ENCODE results near the gene EMP1. TPM values are rescaled to one million over a fixed set of nuclear protein-coding genes. Genes with fewer than 3 reads are reported as not detected.

Gene EMP1
- total RNA-seq, 2 experiments from 2014 or later = 7.3 to 8.6 TPM

Other genes with a start within 250 kb of the EMP1 start
- not detected for gene GPRC5D, start 244.6 kb upstream of the EMP1 start, total RNA-seq
- 10 to 100 TPM; 13.9 to 17.6 TPM for gene HEBP1, start 196.5 kb upstream of the EMP1 start, total RNA-seq
- gene FAM234B, start 152.3 kb upstream of the EMP1 start, total RNA-seq = 1 to 10 TPM; 5.1 to 6.8 TPM
- not detected for gene GSG1, start 93.1 kb upstream of the EMP1 start, total RNA-seq

Data from activated naive CD8-positive, alpha-beta T cell treated with anti-CD3 and anti-CD28 coated beads, Interleukin-2, amount 10 ng/mL, durations not matched to agents 7 days and 5 days (primary cell).